Caco-2 (cell line): ENCODE results near the gene METAP2. TPM values are rescaled to one million over a fixed set of nuclear protein-coding genes. Genes with fewer than 3 reads are reported as not detected.

Experiments used
- BruUV-seq: library from RNA; stranded (reverse); fragments of 400-500 nt; replicated peaks from 2 replicates; lab custom pipeline; 2021; lab: Mats Ljungman, UMichigan
- CTCF ChIA-PET: fragments of 300-600 bp; sonication (Branson Sonifier 250); formaldehyde crosslinking; loops from one replicate; lab custom pipeline; 2022; ENCODE audit warnings: antibody characterized with exemption; lab: Charles Lee
- POLR2A ChIA-PET: fragments of 300-600 bp; sonication (Branson Sonifier 250); formaldehyde crosslinking; loops from one replicate; lab custom pipeline; 2022; ENCODE audit warnings: antibody characterized with exemption; lab: Charles Lee
- DNase-seq, 2 experiments: peaks; one replicate each; pipeline versions ENCODE4 v3.0.0 to v3.0.0-alpha.2; 2020 to 2022
- H3K27me3 ChIP-seq: replicated peaks from 2 replicates; pipeline ENCODE4 v1.6.0; 2011; ENCODE audit warnings: low read length; ENCODE audit not compliant: control insufficient read depth, insufficient read depth
- H3K36me3 ChIP-seq: 2 replicates; pipeline ENCODE4 v1.5.1; 2011; ENCODE audit warnings: low read length; ENCODE audit not compliant: control insufficient read depth, insufficient read depth
- H3K4me1 ChIP-seq: fragments of 250-450 bp; sonication (Bioruptor Pico); 2 replicates; pipeline ENCODE4 v1.5.1; 2020; ENCODE audit warnings: mild to moderate bottlenecking
- H3K4me3 ChIP-seq: 2 replicates; pipeline ENCODE4 v1.5.1; 2011; ENCODE audit warnings: low read depth, mild to moderate bottlenecking, control low read depth, low read length
- H3K9me3 ChIP-seq: fragments of 250-450 bp; sonication (Bioruptor Pico); 2 replicates; pipeline ENCODE4 v1.5.1; 2020; ENCODE audit warnings: mild to moderate bottlenecking, moderate library complexity
- H3K27ac Mint-ChIP-seq: one replicate; pipeline ENCODE4 v1.8.0; 2022; ENCODE audit warnings: mixed read lengths; ENCODE audit not compliant: unreplicated experiment
- H3K27me3 Mint-ChIP-seq: one replicate; pipeline ENCODE4 v1.8.0; 2022; ENCODE audit warnings: mixed read lengths; ENCODE audit not compliant: insufficient read depth, unreplicated experiment
- H3K36me3 Mint-ChIP-seq: one replicate; pipeline ENCODE4 v1.8.0; 2022; ENCODE audit warnings: mild to moderate bottlenecking, mixed read lengths; ENCODE audit not compliant: insufficient read depth, unreplicated experiment
- H3K4me1 Mint-ChIP-seq: one replicate; pipeline ENCODE4 v1.8.0; 2022; ENCODE audit warnings: low read depth, mixed read lengths; ENCODE audit not compliant: unreplicated experiment
- H3K4me3 Mint-ChIP-seq: one replicate; pipeline ENCODE4 v1.8.0; 2022; ENCODE audit warnings: mild to moderate bottlenecking, moderate library complexity, mixed read lengths; ENCODE audit not compliant: unreplicated experiment
- H3K9me3 Mint-ChIP-seq: one replicate; pipeline ENCODE4 v1.8.0; 2022; ENCODE audit warnings: mixed read lengths; ENCODE audit not compliant: unreplicated experiment
- CTCF ChIP-seq, 2 experiments: fragments of 200-600 bp in 1 of 2; IDR thresholded peaks; 1 replicate in 1 of 2; 2 replicates in 1 of 2; pipeline versions ENCODE4 v1.5.1 to v1.8.0; 2011 to 2022; ENCODE audit warnings: antibody characterized with exemption in 1 of 2, control low read depth in 1 of 2, inconsistent platforms in 1 of 2, low read depth in 1 of 2, low read length in 1 of 2, mild to moderate bottlenecking in 1 of 2, moderate library complexity in 1 of 2; ENCODE audit not compliant: insufficient read depth in 1 of 2, severe bottlenecking in 1 of 2, unreplicated experiment in 1 of 2
- intact Hi-C: fragments of 100-400 bp; cut with micrococcal nuclease; formaldehyde crosslinking; loops from one replicate; pipeline ENCODE4 v1.10.0; 2022; ENCODE audit not compliant: unreplicated experiment
- total RNA-seq: library from RNA; stranded (reverse); gene quantifications from 2 replicates; pipeline ENCODE4 v1.2.3, GENCODE V29; 2022

Gene METAP2
- total RNA-seq, 1 experiment from 2014 or later, result 138 TPM

DNA sequence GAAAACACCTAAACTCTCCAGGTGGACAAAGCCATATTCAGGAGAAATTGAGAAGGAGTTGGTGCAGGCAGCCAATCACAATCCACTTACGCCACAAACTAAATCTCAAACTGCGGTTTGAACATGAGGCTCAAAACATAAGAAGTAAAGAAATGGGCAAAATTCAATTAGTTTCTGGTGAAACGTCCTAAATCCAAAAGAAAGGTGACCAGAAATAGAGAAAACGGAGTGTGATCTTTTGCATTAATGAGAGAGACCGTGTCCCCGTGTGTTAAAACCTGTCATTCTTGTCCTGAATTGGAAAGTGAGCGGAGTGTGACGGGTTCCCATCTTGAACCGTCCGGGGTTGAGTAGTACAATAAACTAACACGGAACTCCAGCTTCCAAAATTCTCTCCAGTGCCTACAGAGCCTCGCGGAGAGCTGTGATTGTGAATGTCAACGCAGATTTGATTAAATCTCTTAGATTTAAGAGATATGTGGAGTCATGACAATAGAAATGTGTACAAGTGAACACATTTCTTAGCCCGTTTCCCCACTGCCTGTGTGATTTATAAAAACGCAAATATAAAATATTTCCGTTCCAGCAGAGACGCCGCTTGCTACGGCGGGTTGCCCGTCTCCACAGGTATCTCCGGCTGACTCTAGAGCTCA, 595 bp upstream of the METAP2 start:
- Histone ChIP-seq H3K9me3 (no peaks in the 10 kb centered on the region), H3K36me3 (no peaks in the 10 kb centered on the region; the same call in 1 of the 2 replicates), H3K4me1 (peaks cover 13% of the 10 kb centered on the region), H3K4me3 (peak overlapping the region; percentile 99), H3K27me3 (no peaks in the 10 kb centered on the region)
- Mint-ChIP-seq H3K27ac (peak overlapping the region; percentile 97), H3K4me1 (peaks cover 22% of the 10 kb centered on the region), H3K4me3 (peak overlapping the region; percentile 93), H3K27me3 (no peaks in the 10 kb centered on the region), H3K9me3 (no peaks in the 10 kb centered on the region), H3K36me3 (peaks cover 44% of the 10 kb centered on the region)
- BruUV-seq, result TSS peak; percentile 97
- peak; percentile 43 to 49 for DNase-seq
- TF ChIP-seq CTCF (IDR thresholded peaks at IDR 0.05; ENCODE audit: insufficient read depth in 1 of 2, low read depth in 1 of 2, low read length in 1 of 2, severe bottlenecking in 1 of 2, unreplicated experiment in 1 of 2), result no peak
- intact Hi-C loops, result no loop called here
- ChIA-PET POLR2A (interaction anchor here (0.6 to 1.5 kb wide), 10 partner anchors 9 to 401 kb away, joined by 3 to 28 read pairs (median 4); partner anchors contain the start of genes FGD6, NR2C1 and VEZT), CTCF (interaction anchor here (0.6 to 1.1 kb wide), 5 partner anchors 27 to 113 kb away, joined by 3 to 10 read pairs (median 4); no protein-coding TSS in a partner anchor)

DNA sequence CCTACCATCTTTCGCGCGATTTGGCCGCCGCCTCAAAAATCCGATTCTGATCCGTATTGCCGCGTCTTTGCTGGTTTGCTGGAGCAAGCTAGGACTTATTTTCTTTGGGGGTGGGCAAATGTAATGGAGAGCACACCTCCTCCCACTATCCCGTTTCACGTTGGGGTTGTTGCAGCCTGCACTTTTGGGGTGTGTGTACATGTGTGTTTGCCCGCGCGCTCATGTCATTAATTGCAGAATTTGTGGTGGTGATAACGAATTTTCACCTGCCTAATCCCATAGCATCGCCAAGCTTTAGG, 657 bp downstream of the METAP2 start:
- Histone ChIP-seq H3K36me3 (no peaks in the 10 kb centered on the region; the same call in 1 of the 2 replicates), H3K4me3 (peak overlapping the region; percentile 99), H3K9me3 (no peaks in the 10 kb centered on the region), H3K27me3 (no peaks in the 10 kb centered on the region), H3K4me1 (peaks cover 13% of the 10 kb centered on the region)
- CTCF ChIA-PET, result no interaction called here
- intact Hi-C loops, result loop anchor here (1.0 to 2.0 kb wide), 2 partner anchors 28 to 134 kb away; no protein-coding TSS in a partner anchor
- Mint-ChIP-seq H3K4me3 (peak overlapping the region; percentile 93), H3K27ac (peak overlapping the region; percentile 97), H3K36me3 (peaks cover 56% of the 10 kb centered on the region), H3K9me3 (no peaks in the 10 kb centered on the region), H3K27me3 (no peaks in the 10 kb centered on the region), H3K4me1 (peaks cover 31% of the 10 kb centered on the region)
- TF ChIP-seq CTCF (IDR thresholded peaks at IDR 0.05; ENCODE audit: insufficient read depth in 1 of 2, low read depth in 1 of 2, low read length in 1 of 2, severe bottlenecking in 1 of 2, unreplicated experiment in 1 of 2), result no peak
- POLR2A ChIA-PET, result interaction anchor here (0.6 kb wide), 1 partner anchor 78 kb away, joined by 4 read pairs; no protein-coding TSS in a partner anchor
- no TSS peak for BruUV-seq
- DNase-seq, result no peak

DNA sequence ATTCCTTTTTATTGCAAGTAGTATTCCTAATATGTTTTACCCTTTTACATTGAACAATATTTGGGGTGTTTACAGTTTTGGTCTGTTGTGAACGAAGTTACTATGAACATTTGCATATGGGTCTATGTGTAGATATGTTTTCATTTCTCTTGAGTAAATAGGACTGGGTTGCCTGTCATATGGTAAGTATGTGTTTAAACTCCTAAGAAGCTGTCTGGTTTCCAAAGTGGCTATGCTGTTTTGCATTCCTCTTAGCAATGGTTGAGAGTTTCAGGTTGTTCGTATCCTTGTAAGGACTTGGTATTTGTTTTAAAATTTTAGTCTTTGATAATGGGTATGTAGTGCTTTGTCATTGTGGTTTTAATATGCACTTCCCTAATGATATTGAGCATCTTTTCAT, 6.3 kb downstream of the METAP2 start:
- Histone ChIP-seq H3K4me3 (no peak overlapping the region), H3K4me1 (peaks cover 4% of the 10 kb centered on the region; the same call in 1 of the 2 replicates), H3K36me3 (no peaks in the 10 kb centered on the region; the same call in 1 of the 2 replicates), H3K27me3 (no peaks in the 10 kb centered on the region), H3K9me3 (no peaks in the 10 kb centered on the region)
- H3K36me3 Mint-ChIP-seq, result peaks cover 86% of the 10 kb centered on the region
- no peak overlapping the region for H3K4me3 Mint-ChIP-seq
- TF ChIP-seq CTCF (IDR thresholded peaks at IDR 0.05; ENCODE audit: insufficient read depth in 1 of 2, low read depth in 1 of 2, low read length in 1 of 2, severe bottlenecking in 1 of 2, unreplicated experiment in 1 of 2), result no peak
- no peaks in the 10 kb centered on the region for H3K27me3 Mint-ChIP-seq
- ChIA-PET POLR2A (no interaction called here), CTCF (interaction anchor here (1.3 kb wide), 1 partner anchor 54 kb away, joined by 3 read pairs; no protein-coding TSS in a partner anchor)
- H3K9me3 Mint-ChIP-seq, result no peaks in the 10 kb centered on the region
- intact Hi-C loops, result no loop called here
- DNase-seq, result no peak
- H3K4me1 Mint-ChIP-seq, result peaks cover 16% of the 10 kb centered on the region
- no peak overlapping the region for H3K27ac Mint-ChIP-seq
- no TSS peak for BruUV-seq
